H1 (cell line): Measurements from ENCODE around the gene PRC1. TPM values are rescaled to one million over a fixed set of nuclear protein-coding genes. Genes with fewer than 3 reads are reported as not detected.

Source experiments
- CTCF ChIA-PET: fragments of 300-600 bp; sonication (Branson Sonifier 250); formaldehyde crosslinking; loops from one replicate; lab custom pipeline; 2021; ENCODE audit not compliant: partially characterized antibody; lab: Charles Lee
- POLR2A ChIA-PET: fragments of 300-600 bp; sonication (Branson Sonifier 250); formaldehyde crosslinking; loops from one replicate; lab custom pipeline; 2021; ENCODE audit warnings: inconsistent platforms; ENCODE audit not compliant: partially characterized antibody; lab: Charles Lee
- DNase-seq, 2 experiments: peaks; one replicate each; pipeline versions ENCODE4 v3.0.0 to v3.0.0-alpha.2; 2010 to 2022; ENCODE audit warnings: low spot score in 2 of 2, low read depth in 1 of 2, mixed read lengths in 1 of 2
- FAIRE-seq: peaks from 2 replicates; lab custom pipeline; 2011; peaks lifted over from hg19 to GRCh38; lab: Jason Lieb, UNC
- H2AFZ ChIP-seq: 2 replicates; pipeline ENCODE4 v1.8.1; 2012; ENCODE audit warnings: low read length, inconsistent platforms
- H2AK5ac ChIP-seq: 2 replicates; pipeline ENCODE4 v1.6.1; 2013; ENCODE audit warnings: low read depth, low read length
- H2BK120ac ChIP-seq: replicated peaks from 2 replicates; pipeline ENCODE3; 2013; ENCODE audit warnings: low read depth, low read length, inconsistent platforms
- H2BK12ac ChIP-seq: 2 replicates; pipeline ENCODE4 v1.6.1; 2013; ENCODE audit warnings: low read depth, low read length
- H2BK15ac ChIP-seq: 2 replicates; pipeline ENCODE4 v1.6.1; 2013; ENCODE audit warnings: low read length
- H2BK20ac ChIP-seq: 2 replicates; pipeline ENCODE4 v1.6.1; 2013; ENCODE audit warnings: low read length
- H2BK5ac ChIP-seq: 2 replicates; pipeline ENCODE4 v1.6.1; 2013; ENCODE audit warnings: low read depth, low read length
- H3K14ac ChIP-seq: 2 replicates; pipeline ENCODE4 v1.6.1; 2013; ENCODE audit warnings: inconsistent platforms; ENCODE audit not compliant: insufficient read length
- H3K18ac ChIP-seq: 2 replicates; pipeline ENCODE4 v1.6.1; 2013; ENCODE audit warnings: low read length; ENCODE audit errors: extremely low read depth
- H3K23ac ChIP-seq: 2 replicates; pipeline ENCODE4 v1.6.1; 2013; ENCODE audit warnings: inconsistent platforms; ENCODE audit not compliant: insufficient read length
- H3K23me2 ChIP-seq: 2 replicates; pipeline ENCODE4 v1.6.1; 2013; ENCODE audit warnings: low read depth, low read length
- H3K27ac ChIP-seq: 2 replicates; pipeline ENCODE4 v1.6.1; 2011; ENCODE audit warnings: low read depth, low read length, inconsistent platforms
- H3K27me3 ChIP-seq, 4 experiments: replicated peaks in 1 of 4; 1 replicate in 1 of 4; 2 replicates in 3 of 4; pipeline versions ENCODE4 v1.6.1 to v1.8.1; 2011 to 2013; ENCODE audit warnings: low read length in 3 of 4, mild to moderate bottlenecking in 3 of 4, inconsistent platforms in 2 of 4, mixed read lengths in 2 of 4, moderate library complexity in 1 of 4; ENCODE audit not compliant: control insufficient read depth in 3 of 4, insufficient read depth in 3 of 4; ENCODE audit errors: extremely low read depth in 1 of 4
- H3K36me3 ChIP-seq, 4 experiments: 2 replicates each; pipeline versions ENCODE4 v1.6.1 to v1.8.1; 2011 to 2013; ENCODE audit warnings: mild to moderate bottlenecking in 4 of 4, low read length in 3 of 4, moderate library complexity in 2 of 4, control low read depth in 1 of 4, inconsistent platforms in 1 of 4; ENCODE audit not compliant: insufficient read depth in 4 of 4, control insufficient read depth in 2 of 4
- H3K4ac ChIP-seq: replicated peaks from 2 replicates; pipeline ENCODE3; 2013; ENCODE audit warnings: low read length, low read depth, mixed read lengths, inconsistent platforms; ENCODE audit not compliant: insufficient read length
- H3K4me1 ChIP-seq, 4 experiments: replicated peaks in 1 of 4; 1 replicate in 1 of 4; 2 replicates in 3 of 4; pipeline versions ENCODE4 v1.6.1 to v1.8.1; 2011 to 2013; ENCODE audit warnings: low read length in 3 of 4, inconsistent platforms in 2 of 4, mixed read lengths in 1 of 4; ENCODE audit not compliant: insufficient read depth in 4 of 4, control insufficient read depth in 3 of 4
- H3K4me2 ChIP-seq, 2 experiments: 2 replicates each; pipeline versions ENCODE4 v1.6.1 to v1.8.1; 2011 to 2013; ENCODE audit warnings: low read depth in 2 of 2, low read length in 2 of 2, control low read depth in 1 of 2, inconsistent platforms in 1 of 2, mild to moderate bottlenecking in 1 of 2; ENCODE audit not compliant: insufficient read depth in 1 of 2
- H3K4me3 ChIP-seq, 4 experiments: fragments of 200-600, 300-600 bp in 1 of 4; sonication (generic), shearing (Covaris generic), sonication (Bioruptor Twin) in 1 of 4; 2 replicates each; pipeline versions ENCODE4 v1.5.1 to v1.8.1; 2011 to 2016; ENCODE audit warnings: low read length in 4 of 4, low read depth in 3 of 4, control low read depth in 2 of 4, inconsistent platforms in 2 of 4, mild to moderate bottlenecking in 2 of 4, mixed read lengths in 1 of 4, moderate library complexity in 1 of 4; ENCODE audit not compliant: insufficient read depth in 2 of 4; ENCODE audit errors: extremely low read depth in 1 of 4
- H3K56ac ChIP-seq: replicated peaks from 2 replicates; pipeline ENCODE3; 2013; ENCODE audit warnings: low read depth, mild to moderate bottlenecking, mixed read lengths, low read length, inconsistent platforms; ENCODE audit not compliant: insufficient read length
- H3K79me1 ChIP-seq: 2 replicates; pipeline ENCODE4 v1.6.1; 2013; ENCODE audit warnings: low read depth, low read length, control low read depth
- H3K79me2 ChIP-seq, 2 experiments: 2 replicates each; pipeline versions ENCODE4 v1.6.1 to v1.8.1; 2012 to 2013; ENCODE audit warnings: low read length in 2 of 2, mild to moderate bottlenecking in 2 of 2, inconsistent platforms in 1 of 2; ENCODE audit not compliant: insufficient read depth in 2 of 2, control insufficient read depth in 1 of 2
- H3K9ac ChIP-seq, 4 experiments: replicated peaks in 1 of 4; 1 replicate in 1 of 4; 2 replicates in 3 of 4; pipeline versions ENCODE4 v1.6.1 to v1.8.1; 2011 to 2013; ENCODE audit warnings: low read depth in 3 of 4, low read length in 3 of 4, control low read depth in 2 of 4, mild to moderate bottlenecking in 2 of 4, moderate library complexity in 2 of 4, inconsistent platforms in 1 of 4; ENCODE audit errors: extremely low read depth in 1 of 4
- H3K9me3 ChIP-seq, 2 experiments: 2 replicates each; pipeline versions ENCODE4 v1.6.1 to v1.8.1; 2012 to 2013; ENCODE audit warnings: mild to moderate bottlenecking in 2 of 2, moderate library complexity in 2 of 2, control low read depth in 1 of 2, inconsistent platforms in 1 of 2, low read depth in 1 of 2, low read length in 1 of 2, mixed read lengths in 1 of 2; ENCODE audit not compliant: insufficient read depth in 2 of 2
- H4K20me1 ChIP-seq, 2 experiments: replicated peaks in 1 of 2; 2 replicates each; pipeline versions ENCODE3 to v1.8.1; 2011 to 2013; ENCODE audit warnings: inconsistent platforms in 2 of 2, low read length in 2 of 2, mild to moderate bottlenecking in 1 of 2; ENCODE audit not compliant: insufficient read depth in 2 of 2, control insufficient read depth in 1 of 2
- H4K5ac ChIP-seq: 2 replicates; pipeline ENCODE4 v1.6.1; 2013; ENCODE audit warnings: low read length, low read depth, mixed read lengths, inconsistent platforms; ENCODE audit not compliant: insufficient read length
- H4K8ac ChIP-seq: 2 replicates; pipeline ENCODE4 v1.8.0; 2013; ENCODE audit warnings: mild to moderate bottlenecking, moderate library complexity, low read length, inconsistent platforms; ENCODE audit not compliant: insufficient read depth; ENCODE audit errors: extremely low read depth
- H4K91ac ChIP-seq: replicated peaks from 2 replicates; pipeline ENCODE3; 2013; ENCODE audit warnings: low read length, mixed read lengths, inconsistent platforms; ENCODE audit not compliant: insufficient read length
- CREB1 ChIP-seq: IDR thresholded peaks from 2 replicates; pipeline ENCODE4 v1.6.1; 2012; ENCODE audit warnings: inconsistent platforms
- CTBP2 ChIP-seq: IDR thresholded peaks from 2 replicates; pipeline ENCODE4 v1.7.0; 2011; ENCODE audit warnings: borderline replicate concordance, mild to moderate bottlenecking, moderate library complexity, mixed read lengths, low read length; ENCODE audit not compliant: insufficient read depth, insufficient read length
- E2F6 ChIP-seq: IDR thresholded peaks from 2 replicates; pipeline ENCODE4 v1.6.1; 2012; ENCODE audit warnings: inconsistent platforms
- GTF2F1 ChIP-seq: IDR thresholded peaks from 2 replicates; pipeline ENCODE4 v1.6.1; 2012; ENCODE audit warnings: low read depth, low read length, improper control_type of control experiment, borderline replicate concordance
- HDAC6 ChIP-seq: IDR thresholded peaks from one replicate; pipeline ENCODE4 v1.7.1; 2012; ENCODE audit warnings: low read depth, mild to moderate bottlenecking, inconsistent platforms, low read length, moderate library complexity
- JUND ChIP-seq: IDR thresholded peaks from 2 replicates; pipeline ENCODE4 v1.6.1; 2011; ENCODE audit warnings: mild to moderate bottlenecking, improper control_type of control experiment, low read length
- MAFK ChIP-seq: IDR thresholded peaks from 2 replicates; pipeline ENCODE4 v1.6.1; 2012; ENCODE audit warnings: low read depth, mild to moderate bottlenecking, improper control_type of control experiment, low read length
- MAX ChIP-seq: IDR thresholded peaks from 2 replicates; pipeline ENCODE4 v1.6.1; 2012; ENCODE audit warnings: inconsistent platforms
- RNF2 ChIP-seq: fragments of 200-900, 300-1000 bp; sonication (generic); IDR thresholded peaks from 2 replicates; pipeline ENCODE4 v1.7.1; 2016; ENCODE audit warnings: borderline replicate concordance, low read depth, mild to moderate bottlenecking, antibody characterized with exemption, low read length; ENCODE audit not compliant: poor library complexity, severe bottlenecking; ENCODE audit errors: missing control alignments
- SIRT6 ChIP-seq: IDR thresholded peaks from one replicate; pipeline ENCODE4 v1.7.1; 2012; ENCODE audit warnings: low read length, inconsistent platforms
- TBP ChIP-seq: IDR thresholded peaks from 2 replicates; pipeline ENCODE4 v1.6.1; 2011; ENCODE audit warnings: low read depth, low read length, improper control_type of control experiment
- TEAD4 ChIP-seq: IDR thresholded peaks from 2 replicates; pipeline ENCODE4 v1.6.1; 2012; ENCODE audit warnings: low read depth, low read length, inconsistent platforms, mixed read lengths
- WGBS, 2 experiments: shearing (Covaris generic) in 1 of 2; methylation state at CpG; one replicate each; pipeline versions ENCODE4 v1.1.6 to v1.1.7; 2013 to 2015; ENCODE audit warnings: low lambda C conversion rate in 2 of 2, mixed read lengths in 2 of 2, inconsistent platforms in 1 of 2, low coverage in 1 of 2, missing lambda C conversion rate in 1 of 2; ENCODE audit not compliant: insufficient replicate concordance in 2 of 2, insufficient coverage in 1 of 2, insufficient read length in 1 of 2; ENCODE audit errors: extremely low coverage in 1 of 2, missing lambda C conversion rate in 1 of 2; 5-methylcytosine and 5-hydroxymethylcytosine counted together
- polyA plus RNA-seq, 7 experiments: library from polyadenylated mRNA; depleted of rRNA in 3 of 7; stranded (reverse) in 5 of 7; unstranded in 2 of 7; fragments of >200 nt in 5 of 7; fragments of 200-250 nt in 2 of 7; gene quantifications; 1 replicate in 5 of 7; 2 replicates in 1 of 7; 4 replicates in 1 of 7; pipeline versions ENCODE4 v1.2.1 to v1.2.3, GENCODE V29; 2011 to 2013; ENCODE audit warnings: missing spikeins in 2 of 7, mixed read lengths in 2 of 7
- total RNA-seq: library from RNA; stranded (reverse); fragmentation: NEBNext Ultra II Directional; extraction: Animal tissue kit (Norgen Biotek cat#: 25700); gene quantifications from 2 replicates; pipeline ENCODE4 v1.2.1, GENCODE V29; 2021

Gene PRC1
- total and polyA plus RNA-seq, 2 of the 8 experiments (the other 6 are each of a cell fraction or from before 2014, with no cell fraction given): 90.7 to 181 TPM

GRCh38 chr15:91017716-91018115 lies 23.4 kb upstream of the PRC1 start:
- H2BK5ac ChIP-seq: no peak overlapping the region; the same call in 1 of the 2 replicates
- no peak overlapping the region for H3K56ac ChIP-seq
- H3K4me3 ChIP-seq: no peak overlapping the region
- H4K5ac ChIP-seq: no peak overlapping the region
- no peak overlapping the region for H4K8ac ChIP-seq
- no peak overlapping the region for H3K14ac ChIP-seq
- DNase-seq (no peak), FAIRE-seq (no peak)
- no peak overlapping the region for H3K27ac ChIP-seq
- no peaks in the 10 kb centered on the region for H3K27me3 ChIP-seq
- no peak overlapping the region for H2BK15ac ChIP-seq
- H2BK120ac ChIP-seq: no peak overlapping the region
- H3K9me3 ChIP-seq: no peaks in the 10 kb centered on the region
- H2AFZ ChIP-seq: no peak overlapping the region
- no peak overlapping the region for H3K4me2 ChIP-seq
- H3K79me2 ChIP-seq: peaks cover 0 to 15% of the 10 kb centered on the region in 2 experiments; a peak in 2 of 4 replicates
- H3K23me2 ChIP-seq: peaks cover 6% of the 10 kb centered on the region; the same call in 1 of the 2 replicates
- H3K4me1 ChIP-seq: peaks cover 0 to 3% (median 1%) of the 10 kb centered on the region in 4 experiments; a peak in 3 of 7 replicates
- H2AK5ac ChIP-seq: no peak overlapping the region
- peaks cover 6% of the 10 kb centered on the region for H3K79me1 ChIP-seq
- H3K9ac ChIP-seq: no peak overlapping the region
- WGBS, 2 experiments: 92% methylated on average over 5 of the region's 5 CpGs; no CpG with 5 or more reads in 1 of the 2 experiments
- H3K23ac ChIP-seq: no peak overlapping the region
- peaks cover 0 to 3% of the 10 kb centered on the region in 2 experiments for H4K20me1 ChIP-seq
- ChIA-PET POLR2A (no interaction called here), CTCF (interaction anchor here (1.2 to 2.6 kb wide), 3 partner anchors 16 to 251 kb away, joined by 3 to 14 read pairs (median 4); no protein-coding TSS in a partner anchor)
- H2BK20ac ChIP-seq: no peak overlapping the region
- H4K91ac ChIP-seq: no peak overlapping the region
- peaks cover 0 to 8% (median 2%) of the 10 kb centered on the region in 4 experiments; a peak in 3 of 8 replicates for H3K36me3 ChIP-seq
- H3K4ac ChIP-seq: no peak overlapping the region
- H3K18ac ChIP-seq: no peak overlapping the region
- no peak overlapping the region for H2BK12ac ChIP-seq
- no peak for TF ChIP-seq CTBP2
- TF ChIP-seq TEAD4: no peak
- TF ChIP-seq E2F6: no peak
- TF ChIP-seq MAFK: no peak
- no peak for TF ChIP-seq TBP
- no peak for TF ChIP-seq MAX
- no peak for TF ChIP-seq RNF2
- no peak for TF ChIP-seq HDAC6
- TF ChIP-seq JUND: no peak
- no peak for TF ChIP-seq GTF2F1
- TF ChIP-seq SIRT6: no peak
- no peak for TF ChIP-seq CREB1
